ENCODE measurements around the gene UST. TPM values are rescaled to one million over a fixed set of nuclear protein-coding genes. Genes with fewer than 3 reads are reported as not detected.

UST gene
- total RNA-seq, 2 experiments from 2014 or later: 8.1 to 9.0 TPM

GRCh38 chr6:149056777-149057463, 310.1 kb downstream of the UST start:
- ChIA-PET CTCF (interaction anchor here (1.0 kb wide), 1 partner anchor 12 kb away, joined by 3 read pairs; no protein-coding TSS in a partner anchor), POLR2A (no interaction called here)

- POLR2A ChIA-PET: no interaction called here
- CTCF ChIA-PET: interaction anchor here (1.1 kb wide), 1 partner anchor 12 kb away, joined by 3 read pairs; no protein-coding TSS in a partner anchor
These were observed 310.6 kb downstream of the UST start for GRCh38 chr6:149057464-149057840.

GRCh38 chr6:149059557-149059956, 312.7 kb downstream of the UST start:
- ChIA-PET CTCF (no interaction called here), POLR2A (interaction anchor here (0.6 to 1.4 kb wide), 3 partner anchors 12 to 27 kb away, joined by 3 read pairs; no protein-coding TSS in a partner anchor)

GRCh38 chr6:149060300-149060984, 313.6 kb downstream of the UST start:
- ChIA-PET POLR2A (interaction anchor here (0.8 to 1.4 kb wide), 3 partner anchors 15 to 28 kb away, joined by 3 read pairs; no protein-coding TSS in a partner anchor), CTCF (interaction anchor here (0.5 to 1.2 kb wide), 3 partner anchors 13 to 310 kb away, joined by 3 to 4 read pairs (median 3); no protein-coding TSS in a partner anchor)

DNA sequence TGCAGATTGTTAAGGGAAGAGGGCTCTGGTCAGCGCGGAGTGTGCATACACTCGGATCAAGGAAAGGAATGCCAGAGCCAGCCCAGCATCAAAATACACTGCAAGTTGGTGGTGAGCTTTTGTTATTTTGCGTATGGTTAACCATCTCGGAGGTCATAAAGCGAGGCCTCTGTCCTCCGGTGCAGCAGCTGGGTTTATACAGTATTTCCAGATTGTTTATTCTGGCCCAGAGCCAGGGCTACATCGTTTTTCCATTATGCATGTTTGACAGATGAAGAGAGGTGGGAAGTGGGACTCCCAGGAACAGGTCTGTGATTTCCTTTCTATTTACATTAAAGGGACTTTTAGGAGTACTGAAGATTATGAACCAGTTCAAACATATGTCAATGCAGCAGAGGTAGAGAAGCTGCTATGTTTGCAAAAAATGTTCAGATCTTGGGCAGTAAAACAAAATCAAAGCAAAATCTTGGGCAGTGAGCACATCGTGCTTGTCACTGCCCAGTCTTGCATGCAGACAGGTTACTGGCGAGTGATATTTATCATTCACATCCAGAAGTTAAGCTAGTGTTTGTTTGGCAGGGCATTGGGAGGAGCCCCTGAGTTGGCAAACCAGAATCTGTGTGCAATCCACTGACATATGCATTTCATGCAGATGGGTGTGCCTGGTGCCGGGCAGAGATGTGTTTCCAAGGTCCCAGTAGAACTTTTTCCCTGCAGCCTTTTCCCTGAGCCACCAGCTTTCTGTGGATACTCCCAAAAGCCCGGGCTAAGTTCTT, 314.3 kb downstream of the UST start:
- CTCF ChIA-PET: interaction anchor here (1.2 kb wide), 1 partner anchor 16 kb away, joined by 3 read pairs; no protein-coding TSS in a partner anchor
- POLR2A ChIA-PET: interaction anchor here (1.0 kb wide), 1 partner anchor 14 kb away, joined by 3 read pairs; no protein-coding TSS in a partner anchor

DNA sequence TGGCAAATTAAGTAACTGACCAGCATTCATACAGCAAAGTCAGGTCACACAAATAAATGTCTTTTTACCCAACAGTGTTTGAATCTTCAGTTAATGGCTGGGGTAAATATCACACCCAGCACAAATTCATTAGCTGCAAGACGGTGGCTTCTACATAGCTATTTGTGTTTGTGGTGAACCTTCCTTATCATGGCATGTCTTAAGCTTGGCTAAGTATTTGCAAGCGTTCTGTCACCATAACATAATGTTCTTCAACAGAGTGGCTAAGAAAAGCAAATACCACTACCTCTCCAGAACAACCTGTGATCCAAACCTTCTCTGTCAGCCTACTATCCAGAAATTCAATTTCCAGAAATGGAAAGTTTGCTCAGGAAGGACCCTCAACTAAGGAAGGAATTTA, 315.1 kb downstream of the UST start:
- ChIA-PET CTCF (interaction anchor here (2.4 kb wide), 1 partner anchor 8 kb away, joined by 5 read pairs; no protein-coding TSS in a partner anchor), POLR2A (no interaction called here)

DNA sequence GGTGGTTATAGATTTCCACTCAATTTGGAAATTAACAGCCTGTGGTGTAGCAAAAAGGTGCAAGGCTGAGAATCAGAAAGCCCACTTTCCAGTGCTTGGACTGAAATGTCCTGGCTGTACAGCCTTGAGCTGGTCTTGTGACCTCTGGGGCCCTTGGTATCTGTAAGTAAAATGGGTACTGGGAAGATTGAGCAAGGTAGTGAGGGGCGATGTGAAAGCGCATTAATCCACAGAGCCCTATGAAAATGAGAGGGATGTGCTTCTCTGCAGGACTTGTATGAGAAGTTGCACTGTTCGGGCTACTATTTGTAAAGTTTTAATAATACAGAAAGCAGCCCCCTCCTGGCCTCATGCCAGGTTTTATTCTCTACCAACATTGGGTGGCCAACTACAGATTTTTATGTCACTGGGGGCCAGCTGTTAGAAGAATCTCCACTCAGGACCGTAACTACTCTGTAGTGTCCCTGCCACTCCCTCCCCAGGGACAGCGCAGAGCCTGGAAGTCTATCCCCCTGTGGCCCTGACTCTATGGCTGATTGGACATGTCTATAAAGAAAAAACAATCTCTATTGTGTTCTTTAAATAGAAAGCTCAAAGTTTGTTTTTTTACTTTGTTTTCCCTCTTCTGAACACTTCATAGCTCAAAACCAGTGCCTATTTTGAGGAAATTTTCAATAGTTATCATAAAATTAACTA, 316.0 kb downstream of the UST start:
- CTCF ChIA-PET: interaction anchor here (1.6 to 2.4 kb wide), 2 partner anchors 9 to 17 kb away, joined by 4 to 5 read pairs; no protein-coding TSS in a partner anchor
- POLR2A ChIA-PET: no interaction called here

DNA sequence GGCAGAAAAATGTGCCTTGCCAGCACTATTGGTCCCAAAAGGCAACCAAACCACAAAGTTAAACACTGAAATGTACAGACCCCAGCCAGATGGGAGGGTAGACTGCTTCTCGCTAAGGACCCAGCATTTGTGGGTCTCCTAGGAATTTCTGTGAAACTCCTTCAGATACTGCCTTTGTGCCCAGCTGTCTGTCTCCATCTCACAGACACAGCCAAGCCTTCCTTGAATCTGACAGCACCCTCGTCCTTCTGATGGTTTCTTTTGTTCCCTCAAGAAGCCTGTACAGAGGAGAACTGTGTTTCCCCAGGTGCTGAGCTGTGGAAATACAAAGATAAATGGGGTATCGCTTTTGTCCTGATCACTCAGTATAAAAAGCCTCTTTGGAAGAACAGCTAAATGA, 316.6 kb downstream of the UST start:
- ChIA-PET CTCF (interaction anchor here (1.2 to 2.4 kb wide), 3 partner anchors 9 to 357 kb away, joined by 3 to 5 read pairs (median 4); no protein-coding TSS in a partner anchor), POLR2A (no interaction called here)

DNA sequence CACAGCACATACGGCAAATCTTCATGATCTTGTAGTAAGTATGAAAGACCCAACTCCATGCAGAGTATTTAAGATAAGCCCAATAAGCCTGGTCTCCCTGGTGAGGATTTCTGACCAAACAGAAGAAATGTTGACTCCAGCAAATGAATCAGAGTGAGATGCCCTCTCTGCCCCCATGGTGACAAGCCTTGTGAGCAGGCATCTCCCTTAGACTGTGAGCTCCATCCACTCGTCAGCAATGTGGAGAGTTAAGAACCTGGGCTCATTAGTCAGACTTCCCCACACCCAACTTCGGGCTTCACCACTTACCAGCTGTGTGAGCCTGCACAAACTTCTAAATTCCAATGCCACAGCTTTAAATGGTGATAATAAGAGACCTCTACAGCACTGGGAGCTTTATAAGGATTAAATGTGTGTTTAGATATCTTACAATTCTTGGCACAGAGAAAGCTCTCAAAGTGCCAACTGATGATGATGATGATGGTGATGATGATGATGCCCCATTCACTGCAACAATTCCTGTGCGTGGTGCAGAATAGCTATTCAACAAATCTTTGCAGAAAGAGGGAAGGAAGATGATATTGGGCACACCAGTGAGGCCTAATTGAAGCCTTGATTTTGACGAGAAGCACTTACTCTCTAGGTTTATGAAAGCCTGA, 317.3 kb downstream of the UST start:
- POLR2A ChIA-PET: no interaction called here
- CTCF ChIA-PET: interaction anchor here (1.2 to 2.9 kb wide), 4 partner anchors 10 to 357 kb away, joined by 3 to 13 read pairs (median 4); no protein-coding TSS in a partner anchor

GRCh38 chr6:149064660-149065015, 317.8 kb downstream of the UST start:
- CTCF ChIA-PET: interaction anchor here (1.2 to 2.9 kb wide), 3 partner anchors 19 to 356 kb away, joined by 3 to 13 read pairs (median 4); no protein-coding TSS in a partner anchor
- POLR2A ChIA-PET: no interaction called here

GRCh38 chr6:149065121-149065520, 318.3 kb downstream of the UST start:
- CTCF ChIA-PET: interaction anchor here (2.9 kb wide), 1 partner anchor 33 kb away, joined by 13 read pairs; no protein-coding TSS in a partner anchor
- POLR2A ChIA-PET: no interaction called here

DNA sequence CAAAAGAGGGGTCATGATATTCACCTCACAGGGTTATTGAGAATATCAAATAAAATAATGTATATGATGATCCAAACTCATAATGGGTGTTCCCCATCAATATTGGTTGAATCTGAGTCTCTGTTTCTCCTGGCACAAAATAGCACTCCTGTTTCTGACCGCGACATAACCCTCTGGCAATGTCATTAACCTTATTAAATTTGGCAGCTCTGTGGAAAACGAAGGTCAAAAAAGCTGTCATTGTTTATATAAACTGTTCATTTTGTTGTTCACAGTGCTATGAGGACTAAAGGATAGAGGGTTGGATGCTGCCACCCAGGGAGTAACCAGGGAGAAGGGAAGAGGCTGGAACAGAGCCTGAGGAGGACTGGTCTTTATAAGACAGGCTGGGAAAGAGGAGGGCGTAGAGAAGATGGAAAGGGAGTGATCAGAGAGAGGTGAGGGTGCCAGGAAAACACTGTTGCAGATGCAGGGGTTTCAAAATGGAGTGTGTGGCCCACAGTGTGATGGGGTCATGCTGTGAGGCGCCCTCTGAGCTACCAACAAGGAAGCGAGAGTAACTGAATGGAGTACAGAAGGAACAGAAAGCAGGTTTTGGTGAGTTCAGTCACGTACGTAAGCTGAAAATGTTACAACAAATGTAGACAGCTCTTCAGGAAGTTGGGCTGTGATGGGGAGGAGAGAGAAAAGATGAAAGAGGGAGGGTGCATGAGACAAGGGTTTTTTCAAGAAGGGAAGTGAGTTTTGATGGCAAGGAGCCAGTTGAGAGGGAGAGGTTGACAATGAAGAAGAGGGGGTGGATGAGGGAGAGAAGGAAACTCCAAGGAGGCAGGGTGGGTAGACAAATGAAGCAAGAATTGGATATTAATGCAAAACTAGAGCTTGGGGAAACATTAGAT, 319.1 kb downstream of the UST start:
- ChIA-PET CTCF (interaction anchor here (0.7 to 2.9 kb wide), 3 partner anchors 10 to 34 kb away, joined by 4 to 13 read pairs (median 4); no protein-coding TSS in a partner anchor), POLR2A (interaction anchor here (0.6 to 1.1 kb wide), 3 partner anchors 10 to 116 kb away, joined by 3 to 4 read pairs (median 4); no protein-coding TSS in a partner anchor)

GRCh38 chr6:149071997-149072396, 325.2 kb downstream of the UST start:
- CTCF ChIA-PET: no interaction called here
- POLR2A ChIA-PET: no interaction called here

- POLR2A ChIA-PET: interaction anchor here (1.5 to 1.6 kb wide), 2 partner anchors 14 to 43 kb away, joined by 3 to 8 read pairs; no protein-coding TSS in a partner anchor
- CTCF ChIA-PET: interaction anchor here (1.1 to 4.1 kb wide), 3 partner anchors 9 to 43 kb away, joined by 3 to 21 read pairs (median 4); no protein-coding TSS in a partner anchor
These were observed 328.0 kb downstream of the UST start for GRCh38 chr6:149074832-149075258.

GRCh38 chr6:149075616-149076354, 329.0 kb downstream of the UST start:
- POLR2A ChIA-PET: interaction anchor here (0.6 to 1.6 kb wide), 4 partner anchors 10 to 46 kb away, joined by 3 to 8 read pairs (median 4); no protein-coding TSS in a partner anchor
- CTCF ChIA-PET: interaction anchor here (1.1 to 4.1 kb wide), 3 partner anchors 9 to 44 kb away, joined by 3 to 21 read pairs (median 4); no protein-coding TSS in a partner anchor

GRCh38 chr6:149076355-149076734, 329.5 kb downstream of the UST start:
- ChIA-PET CTCF (interaction anchor here (1.2 to 4.1 kb wide), 3 partner anchors 16 to 44 kb away, joined by 3 to 21 read pairs (median 3); no protein-coding TSS in a partner anchor), POLR2A (interaction anchor here (1.6 to 2.1 kb wide), 2 partner anchors 44 to 45 kb away, joined by 8 to 16 read pairs; no protein-coding TSS in a partner anchor)

All from activated CD8-positive, alpha-beta memory T cell treated with anti-CD3 and anti-CD28 coated beads for 36 hours (primary cell).